ENCODE measurements around the gene PPIG.
A peak's percentile ranks its signal among the peaks of the same experiment; 100 is the strongest.
"Not testable (repeated sequence)": the region's sequence is repeated elsewhere in the genome, so short reads cannot be mapped to it uniquely, and the experiment has no call there.

The PPIG gene

DNA sequence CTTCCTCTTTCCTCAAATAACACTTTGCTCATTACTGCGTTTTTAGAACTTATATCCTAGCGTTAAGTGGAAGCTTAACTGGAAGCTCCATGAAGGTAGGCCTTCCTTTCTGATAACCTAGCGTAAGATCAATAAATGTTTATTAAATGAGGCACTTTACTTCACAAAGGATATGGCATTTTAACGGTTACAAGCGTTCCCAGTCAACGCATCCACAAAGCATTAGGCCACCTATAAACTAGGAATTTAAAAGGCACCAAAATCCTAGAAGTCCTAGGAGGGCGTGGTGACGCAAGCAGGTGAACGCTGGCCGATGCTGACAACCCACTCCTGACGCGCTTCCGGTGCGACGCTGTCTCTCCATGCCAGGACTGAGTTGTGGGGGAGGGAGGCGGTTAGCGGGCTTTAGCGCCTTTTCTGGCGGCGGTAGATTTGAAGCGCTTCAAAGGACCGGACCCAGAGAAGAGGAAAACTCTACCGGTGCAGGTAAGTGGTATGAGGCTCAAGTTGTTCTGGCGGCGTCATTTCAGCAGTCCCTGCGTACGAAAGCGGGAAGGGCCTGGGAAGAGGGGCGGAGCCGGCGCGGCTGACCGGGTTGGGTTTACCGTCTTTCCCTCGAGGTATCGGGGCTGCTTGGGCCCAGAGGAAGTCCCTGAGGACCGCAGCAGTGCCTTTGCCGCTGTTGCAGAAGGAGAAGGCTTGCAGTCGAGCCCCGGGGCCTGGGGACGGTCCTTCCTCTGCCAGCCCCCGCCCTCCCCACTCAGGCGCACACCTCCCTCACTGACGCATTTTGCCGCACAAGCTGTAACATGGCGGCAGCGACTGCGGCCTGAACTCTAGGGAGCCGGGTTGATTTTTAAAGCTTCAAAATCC is at the start of gene PPIG:
Gene PPIG, plus strand, starts transcription at position 347 of the 873 bp plus-strand sequence. CDS start 19,691 bp downstream, outside the sequence.
- peak; percentile 86 for DNase-seq (ENCODE audit: low spot score)

GRCh38 chr2:169539460-169539859 is 44.7 kb upstream of the PPIG start:
- not testable (repeated sequence) for DNase-seq (ENCODE audit: low spot score)

- DNase-seq (ENCODE audit: low spot score): no peak
Observed at GRCh38 chr2:169540146-169540545, 44.0 kb upstream of the PPIG start.

- no peak for DNase-seq (ENCODE audit: low spot score)
Observed at GRCh38 chr2:169542433-169542832, 41.7 kb upstream of the PPIG start.

GRCh38 chr2:169546756-169547155 is 37.4 kb upstream of the PPIG start:
- no peak for DNase-seq (ENCODE audit: low spot score)

- DNase-seq (ENCODE audit: low spot score): no peak
Observed at GRCh38 chr2:169561364-169561763, 22.8 kb upstream of the PPIG start.

DNA sequence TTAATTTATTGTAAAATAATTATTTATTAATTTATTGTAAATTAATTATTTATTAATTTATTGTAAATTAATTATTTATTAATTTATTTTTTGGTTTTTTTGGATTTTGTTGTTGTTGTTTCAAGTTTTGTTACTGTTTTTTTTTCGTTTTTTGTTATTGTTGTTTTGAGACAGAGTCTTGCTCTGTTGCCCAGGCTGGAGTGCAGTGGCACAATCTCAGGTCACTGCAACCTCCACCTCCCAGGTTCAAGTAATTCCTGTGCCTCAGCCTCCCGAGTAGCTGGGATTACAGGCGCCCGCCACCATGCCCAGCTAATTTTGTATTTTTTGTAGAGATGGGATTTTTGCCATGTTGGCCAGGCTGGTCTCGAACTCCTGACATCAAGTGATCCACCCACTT is 22.1 kb upstream of the PPIG start:
- not testable (repeated sequence) for DNase-seq (ENCODE audit: low spot score)

DNA sequence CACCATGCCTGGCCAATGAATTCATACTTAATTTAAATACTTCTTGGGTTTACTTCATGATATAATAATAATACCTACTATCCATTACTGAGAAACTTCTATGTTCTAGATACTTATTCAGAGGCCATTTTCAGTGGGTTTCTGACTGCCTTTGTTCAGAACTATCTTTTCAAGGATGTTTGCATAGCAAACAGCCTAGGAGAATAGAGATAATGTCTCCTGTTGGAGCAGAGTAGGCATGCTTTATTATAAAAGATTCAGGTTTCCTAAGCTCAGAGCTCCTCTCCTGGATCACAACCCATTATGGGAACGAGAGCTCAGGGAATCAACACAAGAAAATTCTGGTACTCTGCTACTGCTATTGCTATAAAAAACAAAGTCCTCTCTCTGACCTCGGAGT is 21.6 kb upstream of the PPIG start:
- no peak for DNase-seq (ENCODE audit: low spot score)

DNA sequence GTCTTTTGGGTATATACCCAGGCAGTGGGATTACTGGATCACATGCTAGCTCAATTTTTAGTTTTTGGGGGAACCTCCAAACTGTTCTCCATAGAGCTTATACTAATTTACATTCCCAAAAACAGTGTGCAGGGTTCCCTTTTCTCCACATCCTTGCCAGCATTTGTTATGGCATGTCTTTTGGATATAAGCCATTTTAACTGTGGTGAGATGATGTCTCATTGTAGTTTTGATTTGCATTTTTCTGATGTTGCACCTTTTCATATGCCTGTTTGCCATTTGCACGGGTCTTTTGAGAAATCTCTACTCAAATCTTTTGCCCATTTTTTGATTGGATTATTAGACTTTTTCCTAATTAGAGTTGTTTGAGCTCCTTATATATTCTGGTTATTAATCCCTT is 18.5 kb upstream of the PPIG start:
- no peak for DNase-seq (ENCODE audit: low spot score)

DNA sequence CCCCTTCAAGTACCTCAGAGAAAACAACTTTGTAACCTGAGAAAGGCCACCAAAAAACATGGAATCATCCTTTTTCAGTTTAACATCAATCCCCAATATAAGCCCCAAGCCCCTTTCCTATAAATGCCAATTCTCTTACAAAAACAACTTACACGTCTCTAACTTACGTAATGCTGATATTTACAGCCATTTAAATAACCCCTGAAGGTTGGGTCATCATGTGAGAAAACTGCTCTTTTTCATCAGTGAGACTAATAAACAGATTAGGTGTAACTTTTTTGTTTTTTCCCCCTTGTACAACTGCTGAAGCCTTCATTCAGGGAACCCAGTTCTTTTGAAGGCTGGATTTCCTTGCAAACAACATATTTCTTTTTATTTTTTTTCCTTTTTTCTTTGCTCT is 14.2 kb upstream of the PPIG start:
- no peak for DNase-seq (ENCODE audit: low spot score)

- DNase-seq (ENCODE audit: low spot score): not testable (repeated sequence)
Observed at GRCh38 chr2:169570752-169571151, 13.4 kb upstream of the PPIG start.

GRCh38 chr2:169571571-169571970 is 12.6 kb upstream of the PPIG start:
- no peak for DNase-seq (ENCODE audit: low spot score)

GRCh38 chr2:169572189-169572588 is 12.0 kb upstream of the PPIG start:
- DNase-seq (ENCODE audit: low spot score): no peak

DNA sequence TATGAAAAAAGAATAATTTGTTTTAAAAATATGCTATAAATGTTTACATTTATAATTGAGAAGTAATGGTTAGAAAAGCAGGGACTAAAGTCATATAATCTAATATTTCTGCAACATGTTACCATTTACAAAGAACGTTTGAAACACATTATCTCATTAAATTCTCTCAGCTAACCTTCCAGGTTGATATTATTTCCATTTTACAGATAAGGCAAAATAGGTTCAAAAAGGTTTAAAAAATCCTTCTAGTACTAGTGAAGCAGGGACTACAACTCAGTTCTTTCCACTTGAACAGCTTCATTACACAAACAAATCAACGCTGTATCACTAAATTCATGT is 11.4 kb upstream of the PPIG start:
- DNase-seq (ENCODE audit: low spot score): no peak

DNA sequence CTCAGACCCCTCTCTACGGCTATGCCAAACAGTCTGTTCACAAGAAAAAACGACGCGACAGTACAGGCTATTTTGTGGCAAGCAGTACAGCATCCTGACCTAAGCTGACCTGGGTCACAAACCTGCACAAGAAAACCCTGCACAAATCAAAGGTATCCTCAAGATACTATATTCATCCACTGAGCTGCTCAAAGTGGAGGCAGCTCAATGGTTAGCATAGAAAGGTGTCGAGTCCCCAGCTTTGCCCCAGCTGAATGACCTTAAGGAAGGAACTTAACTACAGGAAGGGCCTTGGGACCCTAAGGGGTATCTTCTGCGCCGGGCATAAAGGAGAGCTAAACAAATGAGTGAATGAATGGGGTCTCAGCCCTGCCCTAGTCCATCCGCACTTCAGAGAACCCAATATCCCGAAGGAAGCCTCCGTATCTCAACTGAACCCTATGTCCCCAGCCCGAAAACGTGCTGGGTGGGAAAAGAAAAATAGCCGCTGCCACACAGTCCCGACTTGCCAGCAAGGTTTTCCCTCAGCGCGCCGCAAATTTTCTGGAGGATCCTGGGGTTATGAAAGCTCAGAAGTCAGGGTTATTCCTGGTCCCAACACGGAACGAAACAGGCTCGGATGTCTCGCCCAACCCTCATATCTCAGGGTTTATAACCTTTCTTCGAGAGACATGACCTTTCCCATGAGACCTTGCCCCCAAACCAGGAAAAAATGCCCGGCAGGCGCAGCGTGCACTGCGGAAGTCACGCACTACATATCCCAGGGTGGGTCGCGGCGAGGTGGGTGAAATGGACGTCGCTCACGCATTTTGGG is 10.8 kb upstream of the PPIG start, which contains the start of gene FASTKD1:
Gene FASTKD1, minus strand, starts transcription at position 706 of the 814 bp plus-strand sequence. CDS start 1,836 bp downstream, outside the sequence.
- peak; percentile 91 for DNase-seq (ENCODE audit: low spot score)

DNA sequence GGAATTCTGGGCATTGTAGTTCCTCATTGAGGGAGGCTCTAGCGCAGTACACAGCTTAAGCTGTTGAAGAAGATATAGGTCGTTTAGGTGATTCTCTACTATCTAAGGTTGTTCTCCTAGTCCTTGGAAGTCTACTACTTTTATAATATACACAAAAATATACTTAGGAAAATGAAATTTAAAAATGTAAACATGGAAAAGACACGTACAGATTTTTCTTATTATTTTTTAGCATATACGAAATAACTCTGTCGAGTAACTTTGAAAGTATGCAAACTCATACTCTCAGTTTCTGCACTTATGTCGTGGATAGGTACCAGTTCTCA is 10.2 kb upstream of the PPIG start:
- no peak for DNase-seq (ENCODE audit: low spot score)

DNA sequence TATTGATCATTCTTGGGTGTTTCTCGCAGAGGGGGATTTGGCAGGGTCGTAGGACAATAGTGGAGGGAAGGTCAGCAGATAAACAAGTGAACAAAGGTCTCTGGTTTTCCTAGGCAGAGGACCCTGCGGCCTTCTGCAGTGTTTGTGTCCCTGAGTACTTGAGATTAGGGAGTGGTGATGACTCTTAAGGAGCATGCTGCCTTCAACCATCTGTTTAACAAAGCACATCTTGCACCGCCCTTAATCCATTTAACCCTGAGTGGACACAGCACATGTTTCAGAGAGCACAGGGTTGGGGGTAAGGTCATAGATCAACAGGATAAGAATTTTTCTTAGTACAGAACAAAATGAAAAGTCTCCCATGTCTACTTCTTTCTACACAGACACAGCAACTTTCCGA is 9.6 kb upstream of the PPIG start:
- DNase-seq (ENCODE audit: low spot score): not testable (repeated sequence)

DNA sequence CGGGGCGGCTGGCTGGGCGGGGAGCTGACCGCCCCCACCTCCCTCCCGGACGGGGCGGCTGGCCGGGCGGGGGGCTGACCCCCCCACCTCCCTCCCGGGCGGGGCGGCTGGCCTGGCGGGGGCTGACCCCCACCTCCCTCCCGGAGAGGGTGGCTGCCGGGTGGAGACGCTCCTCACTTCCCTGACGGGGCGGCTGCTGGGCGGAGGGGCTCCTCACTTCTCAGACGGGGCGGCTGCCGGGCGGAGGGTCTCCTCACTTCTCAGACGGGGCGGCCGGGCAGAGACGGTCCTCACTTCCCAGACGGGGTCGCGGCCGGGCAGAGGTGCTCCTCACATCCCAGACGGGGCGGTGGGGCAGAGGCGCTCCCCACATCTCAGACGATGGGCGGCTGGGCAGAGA is 8.9 kb upstream of the PPIG start:
- DNase-seq (ENCODE audit: low spot score): not testable (repeated sequence)

DNA sequence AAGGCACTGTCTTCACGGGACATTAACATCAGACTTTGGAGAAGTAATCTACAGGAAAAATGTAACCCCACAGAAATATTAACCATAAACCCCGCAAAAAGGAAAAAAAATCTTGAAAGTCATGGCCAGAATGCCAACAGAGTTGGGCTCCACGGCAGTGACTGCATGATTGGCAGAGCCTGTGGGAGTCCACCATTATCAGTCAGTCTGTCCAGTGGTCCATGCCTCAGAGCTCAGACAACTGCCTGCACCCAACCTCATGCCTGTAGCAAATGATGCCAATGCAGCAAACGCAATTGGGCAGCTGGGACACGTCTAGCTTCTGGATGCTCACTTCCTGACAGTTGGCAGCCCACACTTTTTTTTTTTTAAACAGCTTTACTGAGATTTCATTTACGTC is 5.1 kb upstream of the PPIG start:
- no peak for DNase-seq (ENCODE audit: low spot score)

DNA sequence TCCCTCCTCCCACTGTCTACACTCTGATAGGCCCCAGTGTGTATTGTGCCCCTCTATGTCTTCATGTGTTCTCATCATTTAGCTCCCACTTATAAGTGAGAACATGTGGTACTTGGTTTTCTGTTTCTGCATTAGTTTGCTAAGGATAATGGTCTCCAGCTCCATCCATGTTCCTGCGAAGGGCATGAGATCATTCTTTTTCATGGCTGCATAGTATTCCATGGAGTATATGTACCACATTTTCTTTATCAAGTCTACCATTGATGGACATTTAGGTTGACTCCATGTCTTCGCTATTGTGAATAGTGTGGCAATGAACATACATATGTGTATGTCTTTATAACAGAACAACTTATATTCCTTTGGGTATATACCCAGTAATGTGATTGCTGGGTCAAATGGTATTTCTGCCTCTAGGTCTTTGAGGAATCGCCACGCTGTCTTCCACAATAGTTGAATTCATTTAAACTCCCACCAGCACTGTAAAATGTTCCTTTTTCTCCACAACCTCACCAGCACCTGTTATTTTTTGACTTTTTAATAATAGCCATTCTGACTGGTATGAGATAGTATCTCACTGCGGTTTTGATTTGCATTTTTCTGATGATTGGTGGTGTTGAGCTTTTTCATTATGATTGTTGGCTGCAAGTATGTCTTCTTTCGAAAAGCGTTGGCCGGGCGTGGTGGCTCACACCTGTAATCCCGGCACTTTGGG is 1.4 kb upstream of the PPIG start:
- DNase-seq (ENCODE audit: low spot score): not testable (repeated sequence)

- DNase-seq (ENCODE audit: low spot score): no peak
Observed at GRCh38 chr2:169583518-169583917, 633 bp upstream of the PPIG start.

GRCh38 chr2:169585673-169586072 is 1.5 kb downstream of the PPIG start:
- DNase-seq (ENCODE audit: low spot score): no peak

GRCh38 chr2:169590804-169591203 is 6.7 kb downstream of the PPIG start:
- no peak for DNase-seq (ENCODE audit: low spot score)

All from CD4-positive, alpha-beta T cell treated with Interleukin-2 at 100 ng/mL for 4 hours (primary cell).